Epithelial cell of proximal tubule (primary cell): Measurements from ENCODE around the gene PIGT. TPM values are rescaled to one million over a fixed set of nuclear protein-coding genes. Genes with fewer than 3 reads are reported as not detected.

Experiments used
- DNase-seq: peaks from one replicate; pipeline ENCODE4 v3.0.0-alpha.2; 2011; ENCODE audit warnings: low read depth
- H3K4me3 ChIP-seq: 2 replicates; pipeline ENCODE4 v1.5.1; 2011; ENCODE audit warnings: low read depth, mild to moderate bottlenecking, low read length
- total RNA-seq: library from RNA; depleted of rRNA; stranded (reverse); fragments of >200 nt; gene quantifications from 2 replicates; pipeline ENCODE4 v1.2.3, GENCODE V29; 2015
- TF ChIP-seq, protein P1 (sequence below): conservative IDR thresholded peaks from 2 replicates; pipeline ENCODE4 v1.5.1; 2012; ENCODE audit warnings: low read depth, mild to moderate bottlenecking, low read length

Gene PIGT
- total RNA-seq, 1 donor from 2014 or later: 59.9 TPM

DNA sequence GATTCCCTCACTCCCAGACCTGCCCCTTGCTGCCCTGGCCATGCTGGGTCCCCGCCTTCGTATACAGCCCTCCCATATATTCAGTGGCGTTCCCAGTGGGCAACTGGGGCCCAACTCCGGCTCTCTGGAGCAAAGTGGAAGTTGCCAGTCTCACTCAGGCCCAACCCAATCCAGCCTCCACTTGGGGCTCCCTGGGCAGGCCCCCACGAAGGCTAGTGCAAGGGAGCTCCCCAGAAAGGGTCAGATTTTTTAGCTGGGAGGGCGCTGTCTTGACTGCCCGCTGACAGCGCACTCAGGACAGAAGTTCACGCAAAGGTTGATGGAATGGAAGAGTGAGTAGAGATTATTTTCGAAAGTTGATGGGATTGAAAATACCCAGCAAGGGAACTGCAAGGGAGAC, 43.7 kb upstream of the PIGT start:
- TF ChIP-seq, protein P1, sequence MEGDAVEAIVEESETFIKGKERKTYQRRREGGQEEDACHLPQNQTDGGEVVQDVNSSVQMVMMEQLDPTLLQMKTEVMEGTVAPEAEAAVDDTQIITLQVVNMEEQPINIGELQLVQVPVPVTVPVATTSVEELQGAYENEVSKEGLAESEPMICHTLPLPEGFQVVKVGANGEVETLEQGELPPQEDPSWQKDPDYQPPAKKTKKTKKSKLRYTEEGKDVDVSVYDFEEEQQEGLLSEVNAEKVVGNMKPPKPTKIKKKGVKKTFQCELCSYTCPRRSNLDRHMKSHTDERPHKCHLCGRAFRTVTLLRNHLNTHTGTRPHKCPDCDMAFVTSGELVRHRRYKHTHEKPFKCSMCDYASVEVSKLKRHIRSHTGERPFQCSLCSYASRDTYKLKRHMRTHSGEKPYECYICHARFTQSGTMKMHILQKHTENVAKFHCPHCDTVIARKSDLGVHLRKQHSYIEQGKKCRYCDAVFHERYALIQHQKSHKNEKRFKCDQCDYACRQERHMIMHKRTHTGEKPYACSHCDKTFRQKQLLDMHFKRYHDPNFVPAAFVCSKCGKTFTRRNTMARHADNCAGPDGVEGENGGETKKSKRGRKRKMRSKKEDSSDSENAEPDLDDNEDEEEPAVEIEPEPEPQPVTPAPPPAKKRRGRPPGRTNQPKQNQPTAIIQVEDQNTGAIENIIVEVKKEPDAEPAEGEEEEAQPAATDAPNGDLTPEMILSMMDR: no peak
- DNase-seq: no peak
- no peak overlapping the region for H3K4me3 ChIP-seq

DNA sequence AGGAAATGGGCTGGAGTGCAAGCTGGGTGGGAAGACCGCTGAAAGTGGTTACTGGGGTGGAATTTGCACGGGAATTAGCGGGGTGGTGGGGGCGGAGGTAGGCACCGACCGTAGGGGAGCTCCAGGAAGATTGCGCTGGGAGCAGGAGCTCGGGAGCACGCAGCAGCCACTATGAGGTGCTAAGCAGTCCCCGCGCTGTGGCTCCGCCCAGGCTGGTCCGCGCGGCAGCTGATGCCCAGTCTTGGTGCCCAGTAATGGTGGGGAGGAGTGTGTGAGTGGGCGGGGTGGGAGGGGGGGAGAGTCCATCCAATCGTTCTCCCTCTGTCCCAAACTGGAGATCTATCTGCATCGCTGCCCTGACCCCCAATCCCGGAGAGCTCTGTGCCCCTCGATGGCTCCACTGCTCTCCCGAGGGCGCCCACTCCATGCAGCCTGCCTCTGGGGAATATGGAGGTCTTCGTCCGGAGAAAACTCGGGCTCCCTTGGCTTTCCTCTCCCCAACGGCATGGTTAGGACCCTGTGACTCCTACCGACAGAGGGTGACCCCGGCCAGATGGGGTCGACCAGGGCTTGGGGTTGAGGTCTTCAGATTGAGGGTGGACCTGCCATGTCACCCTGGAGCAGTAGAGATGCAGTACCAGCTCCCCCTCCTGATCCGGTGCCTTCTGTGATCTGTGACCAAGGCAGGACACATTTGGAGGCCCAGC, 43.1 kb upstream of the PIGT start:
- DNase-seq: no peak
- TF ChIP-seq, protein P1: no peak
- no peak overlapping the region for H3K4me3 ChIP-seq

DNA sequence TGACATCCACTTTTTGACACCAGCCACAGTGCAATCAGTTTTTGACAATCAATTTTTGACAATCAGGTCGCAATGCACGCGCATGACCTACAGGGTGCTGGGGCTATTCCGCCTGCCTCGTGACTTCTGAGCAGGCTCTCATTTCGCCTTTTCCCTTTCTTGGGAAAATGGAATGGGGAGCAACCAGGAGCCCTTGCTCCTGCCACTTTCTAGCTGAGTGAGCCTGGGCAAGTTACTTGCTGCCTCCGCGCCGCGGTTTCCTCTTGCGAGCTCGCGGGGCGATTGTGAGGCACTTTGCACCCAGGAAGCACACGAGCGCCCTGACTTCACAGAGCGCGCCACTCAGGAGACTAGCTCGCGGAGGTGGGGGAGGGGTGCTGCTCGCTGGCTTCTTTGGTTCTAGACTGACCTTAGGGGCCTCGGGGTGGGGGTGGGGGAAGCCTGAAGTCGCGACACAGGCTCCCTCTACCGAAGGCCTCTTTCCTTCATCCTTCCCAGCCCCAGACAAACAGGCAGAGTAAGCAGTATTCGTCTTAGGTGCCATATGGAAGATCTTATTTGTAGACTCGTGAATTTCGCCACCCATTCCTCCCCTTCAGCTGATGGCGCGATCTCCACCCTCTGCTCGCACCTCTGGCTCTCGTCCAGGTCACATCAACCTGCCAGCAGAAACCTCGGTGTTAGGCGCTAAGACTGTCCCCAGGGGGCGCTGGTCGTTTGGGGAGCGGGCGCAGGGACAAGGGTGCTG, 42.4 kb upstream of the PIGT start:
- no peak for DNase-seq

DNA sequence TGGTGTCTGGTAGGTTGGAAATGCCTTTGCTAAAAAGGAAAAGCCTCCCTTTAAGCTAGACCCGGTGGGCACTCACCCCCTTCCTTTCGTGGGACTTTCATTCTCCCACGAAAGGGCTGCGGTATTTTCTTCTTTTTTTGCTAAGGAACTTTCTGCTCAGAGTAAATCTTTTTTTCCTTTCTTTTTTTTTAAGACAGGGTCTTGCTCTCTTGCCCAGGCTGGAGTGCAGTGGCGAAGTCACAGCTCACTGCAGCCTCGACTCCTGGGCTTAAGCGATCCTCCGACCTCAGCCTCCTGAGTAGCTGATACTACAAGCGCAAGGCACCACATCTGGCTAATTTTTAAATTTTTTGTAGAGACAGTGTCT, 41.9 kb upstream of the PIGT start:
- TF ChIP-seq, protein P1: no peak
- no peak for DNase-seq
- H3K4me3 ChIP-seq: peak overlapping the region; percentile 64

More for the DNA sequence above, 42.4 kb upstream of the PIGT start:
- peak overlapping the region; percentile 64 for H3K4me3 ChIP-seq
- TF ChIP-seq, protein P1: peak; percentile 95

DNA sequence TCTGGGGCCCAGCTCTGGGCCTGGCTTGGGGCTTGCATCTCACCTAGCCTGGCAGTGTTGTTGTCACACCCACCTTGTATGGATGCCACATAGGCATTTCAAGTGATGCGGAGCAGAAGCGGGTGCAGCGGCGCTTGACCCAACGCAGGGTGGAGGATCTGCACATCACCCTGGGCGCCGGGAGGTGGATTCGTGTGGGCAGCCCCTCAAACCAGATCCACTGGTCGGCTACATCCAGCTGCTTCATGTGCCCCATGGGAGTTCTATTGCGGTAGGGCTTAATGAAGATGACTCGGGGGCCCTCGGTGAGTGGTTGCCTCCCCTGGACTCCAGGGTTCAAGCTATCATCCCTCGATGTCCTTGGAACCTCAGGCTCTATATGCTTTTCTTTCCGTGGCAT, 41.0 kb upstream of the PIGT start:
- TF ChIP-seq, protein P1: no peak
- no peak for DNase-seq
- H3K4me3 ChIP-seq: no peak overlapping the region

DNA sequence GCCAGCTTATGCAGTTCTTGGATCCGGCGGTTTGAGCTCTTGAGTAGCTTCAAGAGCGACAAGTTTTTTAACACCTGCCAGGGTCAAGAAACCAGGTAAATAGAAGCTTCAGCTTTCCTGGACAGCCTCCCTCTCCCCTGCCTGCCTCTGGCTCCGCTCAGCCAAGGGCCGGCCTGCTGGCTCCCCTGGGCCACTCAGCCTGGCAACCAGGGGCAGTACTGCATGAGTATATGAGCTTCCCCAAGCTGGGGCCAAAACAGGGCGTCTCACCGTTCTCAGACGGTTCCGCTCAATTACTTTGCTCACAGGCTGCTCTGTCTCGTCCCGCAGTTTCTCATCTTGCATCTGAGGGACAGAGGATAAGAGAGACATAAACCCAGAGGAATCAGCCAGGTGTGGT, 38.7 kb upstream of the PIGT start:
- TF ChIP-seq, protein P1: no peak
- DNase-seq: no peak

More for the DNA sequence above, 38.7 kb upstream of the PIGT start:
- no peak overlapping the region for H3K4me3 ChIP-seq
